CD8-positive, alpha-beta memory T cell (primary cell): Measurements from ENCODE around the gene TTLL6. TPM values are rescaled to one million over a fixed set of nuclear protein-coding genes. Genes with fewer than 3 reads are reported as not detected.

Experiments used
- CTCF ChIA-PET: fragments of 350-600 bp; sonication (Branson Sonifier 250); formaldehyde crosslinking; loops from one replicate; lab custom pipeline; 2021; ENCODE audit warnings: antibody characterized with exemption; lab: Charles Lee
- POLR2A ChIA-PET: fragments of 350-600 bp; sonication (Branson Sonifier 250); formaldehyde crosslinking; loops from one replicate; lab custom pipeline; 2021; ENCODE audit warnings: antibody characterized with exemption; lab: Charles Lee
- DNase-seq, 5 donors: peaks; one replicate each; pipeline versions ENCODE4 v3.0.0 to v3.0.0-alpha.2; 2020 to 2022; ENCODE audit warnings: mixed read lengths in 1 of 5
- H3K27ac ChIP-seq: one replicate; pipeline ENCODE4 v1.7.0; 2013; ENCODE audit warnings: low read depth, mild to moderate bottlenecking, low read length, moderate library complexity
- H3K27me3 ChIP-seq: 2 replicates; pipeline ENCODE4 v1.7.0; 2013; ENCODE audit warnings: low read length, mild to moderate bottlenecking; ENCODE audit not compliant: insufficient read depth, poor library complexity, severe bottlenecking
- H3K36me3 ChIP-seq: 2 replicates; pipeline ENCODE4 v1.7.0; 2013; ENCODE audit warnings: mild to moderate bottlenecking, low read length, moderate library complexity; ENCODE audit not compliant: insufficient read depth
- H3K4me1 ChIP-seq: 2 replicates; pipeline ENCODE4 v1.7.0; 2013; ENCODE audit warnings: mild to moderate bottlenecking, low read length, moderate library complexity; ENCODE audit not compliant: insufficient read depth
- H3K4me3 ChIP-seq: 2 replicates; pipeline ENCODE4 v1.7.0; 2013; ENCODE audit warnings: mild to moderate bottlenecking, low read length
- H3K9me3 ChIP-seq: 2 replicates; pipeline ENCODE4 v1.7.0; 2013; ENCODE audit warnings: mild to moderate bottlenecking, low read length
- H3K27ac Mint-ChIP-seq, 8 donors: one replicate each; pipeline ENCODE4 v1.8.0; 2020 to 2021; ENCODE audit warnings: mixed read lengths in 8 of 8, mild to moderate bottlenecking in 6 of 8, inconsistent platforms in 3 of 8, moderate library complexity in 3 of 8
- H3K27me3 Mint-ChIP-seq, 2 donors: one replicate each; pipeline ENCODE4 v1.8.0; 2020 to 2021; ENCODE audit warnings: mixed read lengths in 2 of 2, mild to moderate bottlenecking in 1 of 2, moderate library complexity in 1 of 2
- H3K36me3 Mint-ChIP-seq, 3 donors: one replicate each; pipeline ENCODE4 v1.8.0; 2020 to 2021; ENCODE audit warnings: mixed read lengths in 3 of 3, inconsistent platforms in 1 of 3, mild to moderate bottlenecking in 1 of 3
- H3K4me1 Mint-ChIP-seq, 3 donors: one replicate each; pipeline ENCODE4 v1.8.0; 2020 to 2021; ENCODE audit warnings: mixed read lengths in 3 of 3, inconsistent platforms in 1 of 3, mild to moderate bottlenecking in 1 of 3
- H3K4me3 Mint-ChIP-seq, 7 donors: one replicate each; pipeline ENCODE4 v1.8.0; 2020 to 2021; ENCODE audit warnings: mixed read lengths in 7 of 7, mild to moderate bottlenecking in 6 of 7, moderate library complexity in 4 of 7, inconsistent platforms in 2 of 7
- H3K9me3 Mint-ChIP-seq, 5 donors: one replicate each; pipeline ENCODE4 v1.8.0; 2020 to 2022; ENCODE audit warnings: mixed read lengths in 5 of 5, mild to moderate bottlenecking in 3 of 5, moderate library complexity in 2 of 5, inconsistent platforms in 1 of 5
- polyA plus RNA-seq: library from polyadenylated mRNA; unstranded; fragments of 300-500 nt; fragmentation: Illumina TruSeq; gene quantifications from one replicate; pipeline ENCODE4 v1.2.3, GENCODE V29; 2021
- total RNA-seq, 2 experiments: library from RNA; stranded (reverse); gene quantifications; one replicate each; pipeline ENCODE4 v1.2.3, GENCODE V29; 2021

TTLL6 gene
- total and polyA plus RNA-seq, 3 experiments from 2014 or later = not detected

- H3K4me1 ChIP-seq = peaks cover 13% of the 10 kb centered on the region
- POLR2A ChIA-PET = no interaction called here
- H3K9me3 Mint-ChIP-seq = no peaks in the 10 kb centered on the region
- H3K36me3 Mint-ChIP-seq = no peaks in the 10 kb centered on the region
- peaks cover 13 to 24% (median 14%) of the 10 kb centered on the region in 3 donors for H3K4me1 Mint-ChIP-seq
- no peaks in the 10 kb centered on the region for H3K36me3 ChIP-seq
- H3K27me3 ChIP-seq = peaks cover 20% of the 10 kb centered on the region
- no peak for DNase-seq
- H3K27me3 Mint-ChIP-seq = peaks cover 29 to 58% of the 10 kb centered on the region in 2 donors
- no peak overlapping the region for H3K4me3 ChIP-seq
- no peak overlapping the region for H3K27ac ChIP-seq
- H3K27ac Mint-ChIP-seq = no peak overlapping the region
- H3K9me3 ChIP-seq = no peaks in the 10 kb centered on the region
- CTCF ChIA-PET = interaction anchor here (1.0 to 12.2 kb wide), 10 partner anchors 11 to 220 kb away, joined by 3 to 214 read pairs (median 8); partner anchors contain the start of gene CALCOCO2
- peak overlapping the region in 1 of 7 donors; percentile 53 for H3K4me3 Mint-ChIP-seq
Observed at GRCh38 chr17:48815311-48815710, 1.7 kb downstream of the TTLL6 start.

GRCh38 chr17:48814504-48814903 lies 2.5 kb downstream of the TTLL6 start:
- H3K27me3 Mint-ChIP-seq = peaks cover 27 to 53% of the 10 kb centered on the region in 2 donors
- no peaks in the 10 kb centered on the region for H3K36me3 Mint-ChIP-seq
- H3K36me3 ChIP-seq = no peaks in the 10 kb centered on the region
- H3K4me1 Mint-ChIP-seq = peaks cover 13 to 24% (median 14%) of the 10 kb centered on the region in 3 donors
- ChIA-PET POLR2A (interaction anchor here (0.6 to 1.1 kb wide), 2 partner anchors 64 to 79 kb away, joined by 3 to 4 read pairs; no protein-coding TSS in a partner anchor), CTCF (interaction anchor here (0.9 to 12.2 kb wide), 13 partner anchors 11 to 221 kb away, joined by 3 to 214 read pairs (median 7); partner anchors contain the start of gene CALCOCO2)
- no peak overlapping the region for H3K4me3 ChIP-seq
- H3K4me1 ChIP-seq = peaks cover 13% of the 10 kb centered on the region
- H3K27ac Mint-ChIP-seq = no peak overlapping the region
- H3K4me3 Mint-ChIP-seq = no peak overlapping the region
- H3K27me3 ChIP-seq = peaks cover 20% of the 10 kb centered on the region
- peak; percentile 50 to 76 (median 51) for DNase-seq
- H3K9me3 ChIP-seq = no peaks in the 10 kb centered on the region
- H3K27ac ChIP-seq = no peak overlapping the region
- H3K9me3 Mint-ChIP-seq = no peaks in the 10 kb centered on the region

- ChIA-PET POLR2A (no interaction called here), CTCF (interaction anchor here (1.7 to 12.2 kb wide), 6 partner anchors 9 to 141 kb away, joined by 4 to 214 read pairs (median 14); no protein-coding TSS in a partner anchor)
Observed at GRCh38 chr17:48812001-48812400, 5.0 kb downstream of the TTLL6 start.

GRCh38 chr17:48809182-48809581 lies 7.8 kb downstream of the TTLL6 start:
- Histone ChIP-seq H3K4me3 (no peak overlapping the region), H3K27me3 (peaks cover 6% of the 10 kb centered on the region), H3K27ac (no peak overlapping the region), H3K4me1 (no peaks in the 10 kb centered on the region), H3K9me3 (no peaks in the 10 kb centered on the region), H3K36me3 (no peaks in the 10 kb centered on the region)
- CTCF ChIA-PET = interaction anchor here (0.5 to 12.2 kb wide), 4 partner anchors 11 to 76 kb away, joined by 3 to 214 read pairs (median 3); no protein-coding TSS in a partner anchor
- DNase-seq = no peak
- H3K4me1 Mint-ChIP-seq = peaks cover 0 to 2% (median 0%) of the 10 kb centered on the region in 3 donors
- no peak overlapping the region for H3K27ac Mint-ChIP-seq
- peaks cover 12 to 18% of the 10 kb centered on the region in 2 donors for H3K27me3 Mint-ChIP-seq
- no peaks in the 10 kb centered on the region for H3K36me3 Mint-ChIP-seq
- POLR2A ChIA-PET = no interaction called here
- H3K4me3 Mint-ChIP-seq = no peak overlapping the region
- H3K9me3 Mint-ChIP-seq = no peaks in the 10 kb centered on the region

More at GRCh38 chr17:48812001-48812400, 5.0 kb downstream of the TTLL6 start:
- Histone ChIP-seq H3K36me3 (no peaks in the 10 kb centered on the region), H3K4me3 (no peak overlapping the region), H3K9me3 (no peaks in the 10 kb centered on the region), H3K4me1 (peaks cover 6% of the 10 kb centered on the region), H3K27ac (no peak overlapping the region), H3K27me3 (peaks cover 6% of the 10 kb centered on the region)
- Mint-ChIP-seq H3K36me3 (no peaks in the 10 kb centered on the region), H3K27me3 (peaks cover 18 to 40% of the 10 kb centered on the region in 2 donors), H3K9me3 (no peaks in the 10 kb centered on the region), H3K4me1 (peaks cover 8 to 19% (median 14%) of the 10 kb centered on the region in 3 donors), H3K4me3 (no peak overlapping the region), H3K27ac (no peak overlapping the region)
- DNase-seq = no peak

GRCh38 chr17:48804936-48805411 lies 12.1 kb downstream of the TTLL6 start:
- no peak overlapping the region for H3K27ac Mint-ChIP-seq
- Histone ChIP-seq H3K36me3 (no peaks in the 10 kb centered on the region), H3K27ac (no peak overlapping the region), H3K4me1 (no peaks in the 10 kb centered on the region), H3K27me3 (peaks cover 5% of the 10 kb centered on the region), H3K4me3 (no peak overlapping the region), H3K9me3 (no peaks in the 10 kb centered on the region)
- peaks cover 0 to 2% (median 0%) of the 10 kb centered on the region in 3 donors for H3K4me1 Mint-ChIP-seq
- peak; percentile 45 to 67 (median 57) for DNase-seq
- no peaks in the 10 kb centered on the region for H3K36me3 Mint-ChIP-seq
- ChIA-PET POLR2A (no interaction called here), CTCF (interaction anchor here (0.7 to 4.5 kb wide), 17 partner anchors 8 to 84 kb away, joined by 3 to 68 read pairs (median 5); partner anchors contain the start of gene TTLL6)
- H3K4me3 Mint-ChIP-seq = peak overlapping the region in 1 of 7 donors; percentile 55
- H3K27me3 Mint-ChIP-seq = peaks cover 6 to 14% of the 10 kb centered on the region in 2 donors
- H3K9me3 Mint-ChIP-seq = no peaks in the 10 kb centered on the region

- no peak overlapping the region for H3K4me3 Mint-ChIP-seq
- DNase-seq = no peak
- H3K27ac Mint-ChIP-seq = no peak overlapping the region
- H3K9me3 ChIP-seq = no peaks in the 10 kb centered on the region
- H3K27me3 Mint-ChIP-seq = peaks cover 16 to 34% of the 10 kb centered on the region in 2 donors
- H3K36me3 Mint-ChIP-seq = no peaks in the 10 kb centered on the region
- POLR2A ChIA-PET = no interaction called here
- no peaks in the 10 kb centered on the region for H3K4me1 ChIP-seq
- peaks cover 7% of the 10 kb centered on the region for H3K27me3 ChIP-seq
- H3K4me1 Mint-ChIP-seq = peaks cover 0 to 2% (median 0%) of the 10 kb centered on the region in 3 donors
- H3K27ac ChIP-seq = no peak overlapping the region
- no peak overlapping the region for H3K4me3 ChIP-seq
- CTCF ChIA-PET = interaction anchor here (0.9 to 2.5 kb wide), 2 partner anchors 78 to 84 kb away, joined by 3 to 12 read pairs; no protein-coding TSS in a partner anchor
- no peaks in the 10 kb centered on the region for H3K9me3 Mint-ChIP-seq
- no peaks in the 10 kb centered on the region for H3K36me3 ChIP-seq
Observed at GRCh38 chr17:48800626-48801217, 16.3 kb downstream of the TTLL6 start.

- no peaks in the 10 kb centered on the region for H3K4me1 Mint-ChIP-seq
- H3K36me3 ChIP-seq = no peaks in the 10 kb centered on the region
- H3K4me3 ChIP-seq = no peak overlapping the region
- no peak for DNase-seq
- peaks cover 10% of the 10 kb centered on the region for H3K27me3 ChIP-seq
- H3K27ac Mint-ChIP-seq = no peak overlapping the region
- H3K9me3 ChIP-seq = no peaks in the 10 kb centered on the region
- no peaks in the 10 kb centered on the region for H3K9me3 Mint-ChIP-seq
- peaks cover 18 to 40% of the 10 kb centered on the region in 2 donors for H3K27me3 Mint-ChIP-seq
- no peak overlapping the region for H3K27ac ChIP-seq
- H3K4me3 Mint-ChIP-seq = no peak overlapping the region
- ChIA-PET POLR2A (interaction anchor here (0.7 kb wide), 1 partner anchor 79 kb away, joined by 11 read pairs; no protein-coding TSS in a partner anchor), CTCF (interaction anchor here (2.5 kb wide), 1 partner anchor 80 kb away, joined by 12 read pairs; no protein-coding TSS in a partner anchor)
- H3K4me1 ChIP-seq = no peaks in the 10 kb centered on the region
- peaks cover 0 to 4% (median 0%) of the 10 kb centered on the region in 3 donors for H3K36me3 Mint-ChIP-seq
Observed at GRCh38 chr17:48799069-48799723, 17.8 kb downstream of the TTLL6 start.
